NCI-H345 (cell line): ENCODE data around the gene ACTR3.

Experiments
- DNase-seq: peaks from one replicate; lab custom pipeline; 2025; lab: John Stamatoyannopoulos, UW

ACTR3 gene

DNA sequence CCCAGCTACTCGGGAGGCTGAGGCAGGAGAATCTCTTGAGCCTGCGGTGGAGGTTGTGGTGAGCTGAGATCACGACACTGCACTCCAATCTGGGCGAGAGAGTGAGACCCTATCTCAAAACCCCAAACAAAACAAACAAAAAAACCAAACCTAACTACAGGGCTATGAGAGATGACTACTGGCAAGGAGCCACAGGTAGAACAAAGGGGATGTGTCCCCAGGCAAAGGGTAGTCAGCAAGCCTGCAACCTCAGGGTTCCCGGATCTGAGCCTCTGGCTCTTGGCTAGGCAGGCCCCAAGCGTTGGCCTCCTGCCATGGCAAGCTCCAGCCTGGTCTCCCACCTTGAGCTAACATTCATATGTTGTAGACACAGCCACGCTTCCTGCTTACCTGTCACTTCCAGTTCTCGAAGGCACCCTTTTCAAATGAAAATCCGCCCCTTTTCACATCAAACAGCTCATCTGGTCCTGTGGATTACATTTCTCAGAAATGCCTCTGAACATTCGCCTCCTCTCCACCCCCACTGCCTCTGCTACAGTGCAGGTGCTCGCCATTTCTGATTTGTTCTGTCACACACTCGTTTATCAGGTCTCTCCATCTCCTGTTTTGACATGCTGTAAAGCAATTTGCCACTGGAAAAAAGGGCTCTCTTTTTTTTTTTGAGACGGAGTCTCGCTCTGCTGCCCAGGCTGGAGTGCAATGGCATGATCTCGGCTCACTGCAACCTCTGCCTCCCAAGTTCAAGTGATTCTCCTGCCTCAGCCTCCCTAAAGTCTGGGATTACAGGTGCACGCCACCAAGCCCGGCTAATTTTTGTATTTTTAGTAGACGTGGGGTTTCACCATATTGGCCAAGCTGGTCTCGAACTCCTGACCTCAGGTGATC is 13.1 kb upstream of the ACTR3 start:
- DNase-seq = peak; percentile 97

DNA sequence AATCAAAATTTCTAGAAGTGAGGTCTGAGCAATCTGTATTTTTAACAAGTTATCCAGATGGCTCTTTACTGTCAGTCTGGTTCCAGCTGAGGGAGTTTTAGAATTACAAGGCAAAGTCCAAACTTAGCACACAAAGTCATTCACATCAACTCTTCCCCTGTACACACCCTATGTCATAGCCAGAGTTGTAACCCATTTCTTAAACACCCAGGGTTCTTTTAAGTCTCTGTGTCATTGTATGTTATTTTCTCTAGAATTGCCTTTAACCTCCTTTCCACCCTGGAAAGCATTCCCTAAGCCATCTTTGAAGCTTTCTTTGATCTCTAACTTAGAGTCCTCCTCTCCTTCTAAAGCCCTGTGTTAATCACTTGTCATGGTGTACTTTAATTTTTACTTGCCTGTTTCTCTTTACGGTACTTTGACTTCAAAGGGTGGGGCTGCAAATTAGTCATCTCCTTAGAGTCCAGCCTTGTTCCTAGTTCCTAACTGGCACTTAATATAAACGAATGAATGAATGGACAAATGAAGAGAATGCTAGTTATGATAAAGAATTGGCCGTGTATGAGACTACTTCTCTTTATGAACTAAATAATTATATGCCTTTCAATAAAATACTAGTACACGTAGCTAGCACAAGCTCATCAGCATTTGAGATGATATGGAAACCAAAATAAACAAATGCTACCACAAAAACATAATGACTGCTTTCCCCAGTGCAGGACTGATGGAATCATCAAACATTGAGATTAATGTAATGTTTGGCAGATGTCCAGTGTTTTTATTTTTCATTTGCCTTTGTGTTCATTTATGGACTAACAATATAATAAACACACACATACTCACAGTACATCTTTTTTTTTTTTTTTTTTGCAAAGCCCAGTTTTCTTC is 11.9 kb upstream of the ACTR3 start:
- DNase-seq = no peak

DNA sequence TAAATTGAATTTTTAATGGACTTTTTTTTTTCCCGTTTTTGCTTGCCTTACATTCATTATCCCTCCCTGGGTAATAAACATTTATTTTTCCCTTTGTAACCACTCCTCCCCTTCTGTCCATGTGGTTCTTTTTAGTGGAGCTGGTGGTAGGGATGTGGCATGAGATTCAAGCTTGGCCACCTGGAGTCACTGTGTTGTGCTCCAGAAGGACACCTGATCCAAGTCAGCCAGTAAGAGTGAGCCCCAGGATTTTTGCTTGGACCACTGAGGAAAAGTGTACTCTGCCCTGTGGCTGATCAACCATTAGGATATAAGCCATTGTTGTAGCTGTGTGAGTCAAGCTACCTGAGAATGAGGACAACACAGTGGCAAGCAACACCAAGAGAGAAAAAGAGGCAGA is 11.1 kb upstream of the ACTR3 start:
- DNase-seq = no peak

DNA sequence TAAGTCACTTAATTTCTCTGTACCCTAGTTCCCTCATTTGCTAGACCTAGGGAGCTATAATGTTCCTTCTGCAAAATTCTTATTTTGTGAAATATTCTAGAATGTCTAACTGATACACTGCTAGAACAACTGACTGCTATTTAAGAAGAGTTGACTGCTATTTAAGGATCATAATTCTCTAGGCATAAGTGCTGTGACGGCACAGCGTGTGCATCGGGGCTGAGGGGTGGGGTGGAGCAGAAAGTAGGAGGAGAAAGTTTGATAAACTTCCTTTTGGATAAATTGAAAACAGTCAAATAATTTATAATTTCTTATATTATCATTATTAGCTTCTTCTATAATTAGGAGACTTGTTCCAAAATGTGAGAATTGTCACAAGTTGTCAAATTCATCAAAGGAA is 10.4 kb upstream of the ACTR3 start:
- no peak for DNase-seq

DNA sequence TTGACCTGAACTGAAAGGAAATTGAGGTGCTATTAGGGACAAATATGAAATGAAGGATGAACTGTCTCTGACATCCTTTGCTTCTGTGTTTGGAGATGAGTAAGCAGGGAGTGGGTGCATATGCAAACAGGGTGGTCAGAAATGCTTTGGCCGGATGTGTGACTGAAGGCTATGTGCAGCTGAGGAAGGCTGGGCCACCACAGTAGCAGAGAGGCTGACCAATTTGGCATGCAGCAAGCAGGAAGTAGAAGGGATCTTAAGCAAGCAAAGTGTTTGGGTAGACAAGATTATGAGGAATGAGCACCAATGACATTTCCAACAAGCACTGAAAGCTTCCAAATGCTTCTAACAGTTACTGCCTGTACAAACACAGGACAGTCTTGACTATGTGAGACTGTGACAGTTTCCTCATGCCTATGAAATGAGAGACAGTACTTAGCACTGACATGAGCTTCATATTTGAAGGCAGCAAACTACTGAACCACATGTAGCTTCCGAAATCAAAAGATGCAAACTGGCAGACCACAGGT is 3.3 kb upstream of the ACTR3 start:
- DNase-seq = no peak

DNA sequence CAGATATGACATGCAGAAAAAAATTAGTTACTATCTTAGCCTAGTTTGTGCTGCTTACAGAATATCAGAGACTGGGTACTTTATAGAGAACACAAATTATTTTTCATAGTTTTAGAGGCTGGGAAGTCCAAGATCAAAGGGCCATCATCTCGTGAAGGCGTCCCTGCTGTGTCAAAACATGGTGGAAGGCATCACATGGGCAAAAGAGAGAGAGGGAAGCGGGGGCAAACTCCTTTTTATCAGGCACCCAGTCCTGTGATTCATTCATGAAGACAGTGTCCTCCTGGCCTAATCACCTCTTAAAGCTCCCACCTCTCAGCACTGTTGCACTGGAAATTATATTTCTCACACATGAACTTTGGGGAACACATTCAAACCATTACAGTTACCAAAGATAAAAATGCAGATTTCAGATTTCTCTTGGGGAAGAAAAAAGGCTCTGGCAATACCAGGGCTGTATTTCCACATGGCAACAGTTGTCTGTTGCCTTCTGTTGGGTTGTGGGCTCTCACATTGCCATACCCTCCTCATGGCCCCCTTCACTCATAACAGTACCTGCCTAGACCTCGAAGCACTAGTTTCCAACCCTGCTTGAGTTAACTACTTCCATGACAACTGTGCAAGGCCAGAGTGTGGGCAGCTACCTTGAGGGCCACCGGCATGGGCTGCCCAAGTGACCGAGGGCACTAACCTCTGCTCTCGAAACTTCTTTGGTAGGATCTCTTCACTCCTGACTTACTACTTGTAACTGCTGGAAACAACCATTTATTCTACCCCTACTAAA is 2.7 kb upstream of the ACTR3 start:
- DNase-seq = no peak

DNA sequence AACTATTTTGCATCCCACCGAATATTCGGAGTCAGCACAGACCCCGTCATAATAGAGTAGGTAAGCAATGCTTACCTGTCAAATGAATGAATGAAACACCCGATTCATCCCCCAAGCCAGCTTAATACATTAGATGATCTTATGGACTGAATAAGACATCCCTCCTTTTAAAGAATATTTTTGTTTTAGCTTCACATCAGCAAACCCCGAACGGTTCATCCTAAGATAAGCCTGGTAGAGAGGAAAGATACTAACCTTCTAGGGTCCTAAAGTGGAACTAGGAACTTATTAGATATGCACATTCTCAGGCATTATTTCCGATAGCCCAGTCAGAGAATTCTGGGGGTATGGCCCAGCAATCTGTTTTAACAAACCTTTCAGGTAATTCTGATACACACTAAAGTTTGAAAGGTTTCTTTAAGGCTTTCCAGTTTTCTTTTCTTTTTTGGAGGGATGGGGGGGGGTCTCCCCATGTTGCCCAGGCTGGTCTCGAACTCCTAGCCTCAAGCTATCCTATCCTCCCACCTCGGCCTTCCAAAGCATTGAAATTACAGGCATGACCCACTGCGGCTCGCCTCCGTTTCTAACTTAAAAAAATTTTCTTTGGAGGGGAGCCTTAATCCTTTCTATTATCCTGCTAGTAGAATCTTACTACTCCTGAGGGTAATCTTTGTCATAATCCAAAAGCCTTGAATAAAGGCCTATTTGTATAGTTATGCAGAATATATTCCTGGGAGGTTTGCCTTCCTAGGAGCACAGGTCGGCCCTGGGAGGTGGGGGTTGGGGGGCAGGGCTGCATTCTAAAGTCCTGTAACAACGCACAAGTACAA is 1.0 kb upstream of the ACTR3 start:
- DNase-seq = no peak

DNA sequence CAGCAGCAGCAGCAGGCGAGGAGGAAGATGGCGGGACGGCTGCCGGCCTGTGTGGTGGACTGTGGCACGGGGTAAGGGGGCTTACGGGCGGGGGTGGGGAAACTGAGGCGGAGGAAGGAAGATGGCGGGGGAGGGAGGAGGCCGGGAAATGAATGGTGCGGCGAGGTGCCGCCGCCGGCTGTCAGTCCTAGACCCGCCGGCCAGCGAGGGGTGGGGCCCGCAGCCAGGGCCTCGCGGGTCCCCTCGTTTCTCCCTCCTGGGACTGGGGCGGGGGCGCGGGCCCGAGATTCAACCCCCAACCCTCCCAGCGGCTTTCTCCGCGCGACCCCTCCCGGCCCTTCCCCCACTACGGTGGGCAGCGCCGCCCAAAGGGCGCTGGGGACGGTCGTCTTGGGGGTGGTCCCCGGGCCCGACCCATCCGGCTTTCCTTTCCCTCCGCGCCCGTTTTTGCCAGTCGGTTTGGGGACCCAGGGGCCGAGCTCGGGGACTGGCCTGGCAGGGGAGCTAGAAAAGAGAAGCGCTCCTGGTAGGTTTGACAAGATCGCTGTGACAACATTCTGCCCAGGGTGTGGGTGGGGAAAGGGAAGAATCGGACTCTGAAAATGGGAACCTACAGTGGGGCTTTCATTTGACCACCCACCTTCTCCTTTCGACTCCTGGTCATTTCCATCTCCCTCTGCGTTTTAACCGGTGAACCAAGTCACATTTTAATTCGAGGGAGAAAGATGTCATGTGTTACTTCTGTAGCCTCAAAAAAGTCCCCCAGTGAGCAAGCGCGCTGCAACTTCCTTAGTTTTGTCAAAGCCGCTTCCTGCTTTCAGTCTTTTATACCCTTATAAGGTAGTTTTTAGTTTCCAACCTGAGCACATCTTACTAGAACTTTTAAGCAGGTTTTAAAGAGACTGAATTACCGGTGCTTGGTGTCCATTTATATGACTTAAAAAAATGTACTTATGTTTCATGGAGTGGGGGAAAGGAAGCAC is 655 bp downstream of the ACTR3 start:
- peak; percentile 30 for DNase-seq

DNA sequence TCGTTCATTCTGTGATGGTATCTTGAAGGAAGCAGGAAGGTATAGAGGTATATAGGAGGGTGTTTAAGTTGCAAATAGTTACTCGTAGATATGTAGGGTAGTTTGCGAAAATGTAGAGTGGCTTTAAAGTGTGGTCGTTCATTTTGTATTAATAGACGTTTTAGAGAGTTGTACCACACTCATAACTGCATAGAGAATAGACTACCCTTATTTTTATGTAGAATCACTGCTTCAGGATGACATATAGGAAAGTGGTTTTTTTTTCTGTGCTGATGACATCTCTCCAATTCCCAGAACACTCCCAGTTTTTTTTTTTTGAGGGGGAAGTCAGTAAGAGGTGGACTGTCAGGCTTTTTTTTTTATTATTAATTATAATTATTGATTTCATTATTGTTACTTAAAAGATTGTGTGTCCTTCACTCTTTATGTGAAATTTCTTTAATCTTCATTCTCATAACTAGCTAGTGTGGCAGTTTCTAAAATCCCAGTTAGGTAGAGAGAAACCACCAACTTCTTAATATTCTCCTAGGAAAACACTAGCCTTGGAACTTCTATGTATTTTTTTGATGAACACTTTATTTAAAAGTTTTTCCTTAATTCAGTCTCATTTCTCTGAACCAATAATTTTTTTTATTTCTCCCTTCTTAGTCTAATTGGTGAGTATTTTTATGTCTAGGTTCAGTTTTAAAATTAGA is 1.5 kb downstream of the ACTR3 start:
- DNase-seq = no peak

DNA sequence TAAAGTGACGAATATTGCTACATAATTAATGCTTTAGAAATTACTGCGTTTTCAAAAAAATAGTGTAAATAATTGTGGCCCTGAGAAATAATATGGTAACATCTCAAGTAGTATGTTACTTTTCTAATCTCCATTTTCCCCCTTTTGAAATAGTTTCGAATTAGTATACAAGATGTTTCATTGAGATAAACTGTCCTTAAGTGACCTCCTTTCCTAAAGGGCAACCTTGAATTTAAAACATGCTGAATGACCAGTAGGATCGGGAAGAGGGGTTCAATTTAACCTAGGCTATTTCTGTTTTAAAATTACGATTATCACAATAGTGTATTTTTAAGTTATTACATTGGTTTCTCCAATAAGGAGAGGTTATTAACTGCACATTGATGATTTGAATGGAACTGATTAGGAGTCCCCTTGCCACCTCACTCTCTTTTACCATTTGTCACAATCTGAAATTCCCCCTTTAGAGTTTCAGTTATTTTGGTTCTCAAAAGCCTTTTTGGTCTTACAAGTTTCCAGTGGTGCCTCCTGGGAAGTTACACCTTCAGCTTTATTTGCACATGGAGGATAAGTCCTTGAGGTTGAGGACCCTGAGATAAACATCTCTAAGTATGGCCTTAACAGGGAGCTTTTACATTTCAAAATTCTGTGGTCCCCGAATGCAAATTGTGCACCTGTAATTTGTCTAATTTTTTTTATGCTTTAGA is 2.3 kb downstream of the ACTR3 start:
- DNase-seq = no peak

DNA sequence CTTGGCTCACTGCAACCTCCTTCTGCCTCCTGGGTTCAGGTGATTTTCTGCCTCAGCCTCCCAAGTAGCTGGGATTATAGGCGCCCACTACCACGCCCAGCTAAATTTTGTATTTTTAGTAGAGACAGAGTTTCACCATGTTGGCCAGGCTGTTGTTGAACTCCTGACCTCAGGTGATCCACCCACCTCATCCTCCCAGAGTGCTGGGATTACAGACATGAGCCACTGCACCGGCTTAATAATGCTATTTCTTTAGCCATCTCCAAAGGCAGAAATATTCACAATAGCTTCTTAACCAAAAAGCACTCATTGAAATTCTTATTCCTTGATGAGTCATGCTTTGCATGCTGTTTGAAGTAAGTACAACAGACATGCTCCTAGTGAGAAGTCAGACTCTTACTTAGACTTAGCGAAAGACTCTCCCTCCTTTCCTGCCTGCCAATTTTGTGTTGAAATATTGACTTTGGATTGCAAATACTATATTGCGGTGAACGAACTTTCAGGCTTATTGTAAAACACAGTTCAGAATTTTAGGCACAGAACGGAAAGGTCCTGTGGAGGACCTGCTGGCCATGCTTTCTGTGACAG is 4.4 kb downstream of the ACTR3 start:
- no peak for DNase-seq

DNA sequence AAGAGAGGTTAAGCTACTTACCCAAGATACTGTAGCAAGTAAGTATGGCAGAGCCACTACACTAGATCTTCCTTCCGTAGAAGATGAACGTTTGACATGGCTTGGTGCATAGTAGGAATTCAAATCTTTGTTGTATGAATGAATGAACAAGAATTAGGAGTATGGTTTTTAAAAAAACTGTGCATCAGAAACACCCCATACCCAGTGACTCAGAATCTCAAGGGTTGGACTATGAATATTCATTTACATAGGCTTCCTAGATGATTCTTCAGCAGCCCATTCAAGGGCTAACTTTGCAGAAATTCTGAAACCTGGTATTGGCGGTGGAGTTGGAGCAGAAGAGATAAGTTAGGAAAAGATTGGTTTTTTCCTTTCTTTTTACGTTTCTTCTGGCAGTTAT is 5.4 kb downstream of the ACTR3 start:
- DNase-seq = no peak

DNA sequence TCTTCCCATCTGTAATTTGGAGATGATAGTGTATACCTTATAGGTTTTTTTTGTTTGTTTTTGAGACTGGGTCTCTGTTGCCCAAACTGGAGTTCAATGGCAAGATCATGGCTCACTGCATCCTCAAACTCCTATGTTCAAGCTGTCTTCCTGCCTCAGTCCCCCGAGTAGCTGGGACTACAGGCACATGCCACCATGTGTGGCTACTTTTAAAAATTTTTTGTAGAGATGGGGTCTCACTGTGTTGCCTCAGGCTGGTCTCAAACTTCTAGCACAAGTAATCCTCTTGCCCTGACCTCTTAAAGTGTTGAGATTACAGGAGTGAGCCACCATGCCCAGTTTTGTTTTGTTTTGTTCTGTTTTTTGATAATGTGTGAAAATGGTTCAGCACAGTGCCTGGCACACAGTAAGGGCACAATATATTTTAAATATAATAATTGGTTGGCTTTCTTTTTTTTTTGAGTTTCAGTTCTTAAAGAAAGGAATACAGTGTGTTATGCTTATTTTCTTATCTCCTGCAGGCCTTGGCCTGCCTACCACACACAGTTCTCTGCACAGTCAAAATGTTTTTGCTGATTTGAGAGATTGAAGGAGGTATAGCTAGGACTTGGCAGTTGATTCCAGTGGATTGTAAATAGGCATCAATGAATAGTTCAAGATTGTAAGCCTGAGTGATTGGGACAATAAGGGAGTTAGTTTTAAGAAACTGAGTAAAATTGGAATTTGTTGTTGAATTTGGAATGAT is 6.1 kb downstream of the ACTR3 start:
- no peak for DNase-seq

DNA sequence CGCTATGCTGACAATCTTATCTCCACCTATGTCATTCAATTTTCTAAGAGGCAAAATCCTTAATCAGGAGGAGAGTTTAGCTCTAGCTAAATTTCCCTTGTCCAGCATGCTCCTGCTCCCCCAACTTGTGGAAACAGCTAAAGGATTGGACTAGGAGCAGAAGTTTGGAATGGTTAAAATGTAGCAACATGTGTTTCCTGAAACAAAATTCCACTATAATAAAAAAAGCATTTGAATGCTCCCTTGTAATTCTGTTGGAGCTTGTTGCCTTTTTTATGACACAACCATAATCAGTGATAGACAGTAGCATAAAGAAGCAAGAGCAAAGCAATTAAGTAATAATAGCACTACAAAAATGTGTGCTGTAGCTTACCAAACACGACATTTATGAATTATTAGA is 6.9 kb downstream of the ACTR3 start:
- DNase-seq = no peak

DNA sequence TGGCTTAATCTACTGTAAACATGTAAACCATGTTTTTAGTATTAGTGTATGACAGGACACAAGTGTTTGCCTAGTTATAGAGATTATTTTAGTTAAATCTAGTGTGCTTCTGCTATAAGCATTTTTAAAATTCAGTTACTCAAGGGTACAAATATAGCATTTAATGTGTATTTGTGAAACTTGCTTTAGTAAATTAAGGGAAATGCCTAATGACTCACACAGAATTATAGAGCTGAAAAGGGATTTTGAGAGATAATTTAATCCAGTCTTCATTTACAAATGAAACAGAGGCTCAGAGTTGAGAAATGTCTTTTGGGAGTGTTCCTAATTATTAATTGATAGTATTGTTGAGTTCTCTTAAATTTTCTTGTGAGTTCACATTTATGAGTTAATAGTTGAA is 8.2 kb downstream of the ACTR3 start:
- no peak for DNase-seq

DNA sequence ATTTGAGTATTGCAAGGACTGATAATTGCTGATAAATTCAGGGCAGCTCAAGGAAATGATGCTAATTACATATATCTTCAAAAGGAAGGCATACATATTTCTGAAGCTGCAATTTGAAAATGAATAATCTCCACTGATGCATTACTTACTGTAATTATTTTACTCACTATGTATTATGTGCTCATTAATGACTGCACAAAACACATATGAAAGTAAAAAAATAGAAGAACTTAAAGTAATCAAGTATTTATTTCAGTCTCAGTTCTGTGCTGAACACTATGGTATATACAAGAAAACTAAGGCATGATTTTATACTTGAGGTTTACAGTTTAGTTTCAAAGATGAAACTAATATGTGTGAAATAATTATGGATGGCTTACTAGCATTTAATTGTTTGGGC is 9.3 kb downstream of the ACTR3 start:
- DNase-seq = no peak

DNA sequence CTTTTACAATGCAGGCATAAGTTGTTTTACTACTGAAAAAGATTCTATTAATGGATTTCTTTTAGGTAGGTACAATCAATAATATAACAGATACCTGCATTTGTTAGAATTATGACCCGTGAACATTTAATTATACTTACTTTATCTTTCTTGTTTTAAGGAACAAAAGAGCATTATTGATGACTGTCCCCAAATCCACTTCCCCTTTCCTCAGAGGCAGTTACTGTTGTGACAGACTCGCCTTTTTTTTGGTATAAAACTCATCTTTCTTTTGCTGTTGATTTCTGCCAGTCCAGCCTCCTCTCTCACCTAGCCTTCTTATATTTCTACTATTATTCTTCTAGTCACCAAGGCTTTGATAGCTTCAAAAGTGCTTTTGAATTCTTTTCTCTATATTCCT is 12.1 kb downstream of the ACTR3 start:
- DNase-seq = no peak

DNA sequence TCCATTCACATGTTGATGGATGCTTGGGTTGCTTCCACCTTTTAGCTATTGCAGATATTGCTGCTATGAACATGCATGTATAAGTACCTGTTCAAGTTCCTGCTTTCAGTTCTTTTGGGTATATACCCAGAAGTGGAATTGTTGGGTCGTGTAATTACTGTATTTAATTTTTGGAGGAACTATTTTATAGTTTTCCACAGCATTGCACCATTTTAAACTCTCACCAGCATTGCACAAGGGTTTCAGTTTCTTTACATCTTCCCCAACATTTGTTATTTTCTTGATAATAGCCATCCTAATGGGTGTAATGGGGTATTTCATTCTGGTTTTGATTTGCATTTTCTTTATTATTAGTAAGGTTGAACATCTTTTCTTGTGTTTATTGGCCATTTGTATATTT is 16.0 kb downstream of the ACTR3 start:
- DNase-seq = no peak
